AG04449 (cell line): Measurements from ENCODE around the gene ZMIZ1.

Source experiments
- CTCF ChIA-PET: fragments of 350-600 bp; formaldehyde crosslinking; extraction: SDS; loops from one replicate; lab custom pipeline; 2021; ENCODE audit warnings: antibody characterized with exemption; lab: Yijun Ruan, JAX
- POLR2A ChIA-PET: fragments of 400-600, 350-600 bp; formaldehyde crosslinking; extraction: SDS; loops from one replicate; lab custom pipeline; 2020; ENCODE audit warnings: antibody characterized with exemption, inconsistent platforms; lab: Yijun Ruan, JAX
- DNase-seq: peaks from one replicate; pipeline ENCODE4 v3.0.0-alpha.2; 2010; ENCODE audit warnings: low read depth, low spot score
- H3K4me3 ChIP-seq: 2 replicates; pipeline ENCODE4 v1.5.1; 2011; ENCODE audit warnings: low read depth, mild to moderate bottlenecking, control low read depth, low read length
- CTCF ChIP-seq: IDR thresholded peaks from one replicate; pipeline ENCODE4 v1.5.1; 2011; ENCODE audit warnings: mild to moderate bottlenecking, moderate library complexity, low read length, control low read depth, inconsistent platforms; ENCODE audit not compliant: insufficient read depth; ENCODE audit errors: missing control alignments

The ZMIZ1 gene

GRCh38 chr10:79068562-79069324 is at the start of gene ZMIZ1:
Gene ZMIZ1, plus strand, starts transcription at chr10:79068966. Its CDS starts 132,667 bp downstream, at chr10:79201633.
- peak; percentile 12 for TF ChIP-seq CTCF
- peak within 1 kb of the TSS; percentile 95 for H3K4me3 ChIP-seq
- POLR2A ChIA-PET, result interaction anchor here (0.6 kb wide), 1 partner anchor 95 kb away, joined by 3 read pairs; no protein-coding TSS in a partner anchor
- peak; percentile 65 for DNase-seq
- CTCF ChIA-PET, result interaction anchor here (2.9 to 15.9 kb wide), 2 partner anchors 13 to 125 kb away, joined by 11 to 180 read pairs; no protein-coding TSS in a partner anchor

- TF ChIP-seq CTCF, result no peak
- H3K4me3 ChIP-seq, result no peak overlapping the region
- CTCF ChIA-PET, result interaction anchor here (0.8 to 1.5 kb wide), 2 partner anchors 44 to 47 kb away, joined by 4 to 5 read pairs; no protein-coding TSS in a partner anchor
- DNase-seq, result no peak
- POLR2A ChIA-PET, result no interaction called here
Measured at GRCh38 chr10:79019441-79020014, 49.2 kb upstream of the ZMIZ1 start.

- TF ChIP-seq CTCF, result no peak
- ChIA-PET POLR2A (no interaction called here), CTCF (no interaction called here)
- no peak overlapping the region for H3K4me3 ChIP-seq
- no peak for DNase-seq
Measured at GRCh38 chr10:79020015-79020491, 48.7 kb upstream of the ZMIZ1 start.

GRCh38 chr10:79020605-79021004 is 48.2 kb upstream of the ZMIZ1 start:
- no peak for DNase-seq
- ChIA-PET CTCF (no interaction called here), POLR2A (no interaction called here)
- H3K4me3 ChIP-seq, result no peak overlapping the region
- no peak for TF ChIP-seq CTCF

GRCh38 chr10:79021331-79021907 is 47.3 kb upstream of the ZMIZ1 start:
- DNase-seq, result no peak
- CTCF ChIA-PET, result no interaction called here
- POLR2A ChIA-PET, result no interaction called here
- no peak overlapping the region for H3K4me3 ChIP-seq
- TF ChIP-seq CTCF, result no peak
